H1 (cell line): Measurements from ENCODE around the gene AFAP1L2.

Source experiments
- BCL11A ChIP-seq, 2 experiments: IDR thresholded peaks; one replicate each; pipeline ENCODE4 v1.6.1; 2011; ENCODE audit warnings: low read depth in 2 of 2, low read length in 2 of 2, mild to moderate bottlenecking in 2 of 2
- EP300 ChIP-seq, 2 experiments: IDR thresholded peaks; 1 replicate in 1 of 2; 2 replicates in 1 of 2; pipeline ENCODE4 v1.6.1; 2011 to 2012; ENCODE audit warnings: low read depth in 2 of 2, low read length in 2 of 2, mild to moderate bottlenecking in 2 of 2, borderline replicate concordance in 1 of 2, inconsistent platforms in 1 of 2, moderate library complexity in 1 of 2
- JUND ChIP-seq: IDR thresholded peaks from 2 replicates; pipeline ENCODE4 v1.6.1; 2011; ENCODE audit warnings: mild to moderate bottlenecking, improper control_type of control experiment, low read length
- PHF8 ChIP-seq: fragments of 200-600 bp; sonication (generic); conservative IDR thresholded peaks from 2 replicates; pipeline ENCODE4 v1.7.1; 2012; ENCODE audit warnings: low read depth, mild to moderate bottlenecking, inconsistent platforms, low read length, moderate library complexity
- POLR2A ChIP-seq, 2 experiments: IDR thresholded peaks; 1 replicate in 1 of 2; 2 replicates in 1 of 2; pipeline ENCODE4 v1.6.1; 2011; ENCODE audit warnings: low read depth in 2 of 2, low read length in 2 of 2, mild to moderate bottlenecking in 2 of 2; ENCODE audit errors: control extremely low read depth in 1 of 2
- POLR2AphosphoS5 ChIP-seq: IDR thresholded peaks from 2 replicates; pipeline ENCODE4 v1.6.1; 2011; ENCODE audit warnings: low read depth, low read length
- RAD21 ChIP-seq, 2 experiments: IDR thresholded peaks in 1 of 2; conservative IDR thresholded peaks in 1 of 2; 2 replicates each; pipeline ENCODE4 v1.6.1; 2011; ENCODE audit warnings: low read depth in 2 of 2, low read length in 2 of 2, improper control_type of control experiment in 1 of 2, inconsistent platforms in 1 of 2, mild to moderate bottlenecking in 1 of 2, moderate library complexity in 1 of 2
- RBBP5 ChIP-seq: IDR thresholded peaks from 2 replicates; pipeline ENCODE4 v1.7.1; 2012; ENCODE audit warnings: low read depth, mild to moderate bottlenecking, inconsistent platforms, low read length, moderate library complexity, borderline replicate concordance
- RXRA ChIP-seq: IDR thresholded peaks from 2 replicates; pipeline ENCODE4 v1.6.1; 2011; ENCODE audit warnings: low read depth, mild to moderate bottlenecking, low read length, moderate library complexity; ENCODE audit not compliant: insufficient read depth
- SIN3A ChIP-seq, 2 experiments: IDR thresholded peaks in 1 of 2; conservative IDR thresholded peaks in 1 of 2; 2 replicates each; pipeline ENCODE4 v1.6.1; 2011 to 2012; ENCODE audit warnings: low read length in 2 of 2, improper control_type of control experiment in 1 of 2, low read depth in 1 of 2, mild to moderate bottlenecking in 1 of 2
- TCF12 ChIP-seq: IDR thresholded peaks from 2 replicates; pipeline ENCODE4 v1.6.1; 2011; ENCODE audit warnings: low read depth, mild to moderate bottlenecking, low read length
- TF ChIP-seq, protein P1 (sequence below), 3 experiments: IDR thresholded peaks; 1 replicate in 2 of 3; 2 replicates in 1 of 3; pipeline versions ENCODE4 v1.5.1 to v1.6.1; 2011; ENCODE audit warnings: low read length in 3 of 3, mild to moderate bottlenecking in 3 of 3, inconsistent platforms in 2 of 3, low read depth in 1 of 3, moderate library complexity in 1 of 3; ENCODE audit not compliant: insufficient read depth in 1 of 3; ENCODE audit errors: control extremely low read depth in 1 of 3

DNA sequence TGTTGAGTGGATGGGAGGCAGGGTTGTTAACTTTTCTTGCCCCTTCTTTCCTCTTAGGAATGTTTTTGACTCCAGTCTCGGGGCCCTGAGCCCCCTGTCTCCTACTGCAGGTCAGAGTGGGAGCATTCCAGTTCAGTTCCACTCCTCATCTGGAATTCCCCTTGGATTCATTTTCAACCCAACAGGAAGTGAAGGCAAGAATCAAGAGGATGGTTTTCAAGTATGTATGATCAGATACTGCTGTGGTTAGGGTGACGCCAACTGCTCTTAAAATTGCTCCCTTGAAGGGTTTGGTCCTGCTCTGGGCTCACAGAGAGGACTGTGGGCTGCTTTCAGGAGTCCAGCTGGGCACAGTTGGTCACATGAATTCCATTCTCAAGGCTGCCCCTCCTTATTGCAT lies 143.2 kb downstream of the AFAP1L2 start:
- TF ChIP-seq, protein P1, sequence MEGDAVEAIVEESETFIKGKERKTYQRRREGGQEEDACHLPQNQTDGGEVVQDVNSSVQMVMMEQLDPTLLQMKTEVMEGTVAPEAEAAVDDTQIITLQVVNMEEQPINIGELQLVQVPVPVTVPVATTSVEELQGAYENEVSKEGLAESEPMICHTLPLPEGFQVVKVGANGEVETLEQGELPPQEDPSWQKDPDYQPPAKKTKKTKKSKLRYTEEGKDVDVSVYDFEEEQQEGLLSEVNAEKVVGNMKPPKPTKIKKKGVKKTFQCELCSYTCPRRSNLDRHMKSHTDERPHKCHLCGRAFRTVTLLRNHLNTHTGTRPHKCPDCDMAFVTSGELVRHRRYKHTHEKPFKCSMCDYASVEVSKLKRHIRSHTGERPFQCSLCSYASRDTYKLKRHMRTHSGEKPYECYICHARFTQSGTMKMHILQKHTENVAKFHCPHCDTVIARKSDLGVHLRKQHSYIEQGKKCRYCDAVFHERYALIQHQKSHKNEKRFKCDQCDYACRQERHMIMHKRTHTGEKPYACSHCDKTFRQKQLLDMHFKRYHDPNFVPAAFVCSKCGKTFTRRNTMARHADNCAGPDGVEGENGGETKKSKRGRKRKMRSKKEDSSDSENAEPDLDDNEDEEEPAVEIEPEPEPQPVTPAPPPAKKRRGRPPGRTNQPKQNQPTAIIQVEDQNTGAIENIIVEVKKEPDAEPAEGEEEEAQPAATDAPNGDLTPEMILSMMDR (IDR thresholded peaks at IDR 0.05; ENCODE audit: control extremely low read depth in 1 of 3, insufficient read depth in 1 of 3, low read depth in 1 of 3, low read length in 3 of 3) = no peak
- TF ChIP-seq POLR2A (IDR thresholded peaks at IDR 0.05; ENCODE audit: control extremely low read depth in 1 of 2, low read depth in 2 of 2, low read length in 2 of 2) = no peak
- TF ChIP-seq JUND = no peak
- no peak for TF ChIP-seq RXRA
- no peak for TF ChIP-seq TCF12
- TF ChIP-seq PHF8 = no peak
- TF ChIP-seq SIN3A (conservative IDR thresholded peaks at IDR 0.05 in 1 of 2, IDR thresholded peaks at IDR 0.05 in 1 of 2; ENCODE audit: low read depth in 1 of 2, low read length in 2 of 2) = no peak
- TF ChIP-seq EP300 (IDR thresholded peaks at IDR 0.05; ENCODE audit: borderline replicate concordance in 1 of 2, low read depth in 2 of 2, low read length in 2 of 2) = no peak
- no peak for TF ChIP-seq POLR2AphosphoS5
- TF ChIP-seq BCL11A (IDR thresholded peaks at IDR 0.05; ENCODE audit: low read depth in 2 of 2, low read length in 2 of 2) = no peak
- TF ChIP-seq RBBP5 = no peak
- no peak for TF ChIP-seq RAD21 (IDR thresholded peaks at IDR 0.05 in 1 of 2, conservative IDR thresholded peaks at IDR 0.05 in 1 of 2; ENCODE audit: low read depth in 2 of 2, low read length in 2 of 2)
